GM19025 (cell line): ENCODE data around the gene IRAK4.
A peak's percentile ranks its signal among the peaks of the same experiment; 100 is the strongest.

ENCODE experiments used
- ATAC-seq: cut with Tn5 transposase; IDR thresholded peaks from one replicate; pipeline ENCODE4 v1.9.1; 2021; ENCODE audit warnings: mild to moderate bottlenecking, low read depth, moderate library complexity; ENCODE audit not compliant: unreplicated experiment

IRAK4 gene

DNA sequence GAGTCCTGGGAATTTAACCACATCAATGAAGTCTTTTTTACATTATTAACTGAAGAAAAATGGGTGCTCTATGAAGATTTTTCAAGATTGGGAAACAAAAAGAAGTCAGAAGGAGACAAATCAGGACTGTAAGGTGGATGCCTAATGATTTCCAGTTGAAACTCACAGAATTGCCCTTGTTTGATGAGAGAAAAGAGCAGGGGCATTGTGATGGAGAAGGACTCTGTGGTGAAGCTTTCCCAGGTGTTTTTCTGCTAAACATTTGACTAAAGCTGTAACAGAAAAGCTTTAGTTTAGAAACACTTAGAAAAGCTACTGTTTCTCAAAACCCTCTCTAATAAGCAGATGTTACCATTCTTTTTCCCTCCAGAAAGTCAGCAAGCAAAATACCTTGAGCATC, 5.8 kb downstream of the IRAK4 start:
- no peak for ATAC-seq

- no peak for ATAC-seq
These were observed 7.5 kb downstream of the IRAK4 start for GRCh38 chr12:43766291-43766690.

DNA sequence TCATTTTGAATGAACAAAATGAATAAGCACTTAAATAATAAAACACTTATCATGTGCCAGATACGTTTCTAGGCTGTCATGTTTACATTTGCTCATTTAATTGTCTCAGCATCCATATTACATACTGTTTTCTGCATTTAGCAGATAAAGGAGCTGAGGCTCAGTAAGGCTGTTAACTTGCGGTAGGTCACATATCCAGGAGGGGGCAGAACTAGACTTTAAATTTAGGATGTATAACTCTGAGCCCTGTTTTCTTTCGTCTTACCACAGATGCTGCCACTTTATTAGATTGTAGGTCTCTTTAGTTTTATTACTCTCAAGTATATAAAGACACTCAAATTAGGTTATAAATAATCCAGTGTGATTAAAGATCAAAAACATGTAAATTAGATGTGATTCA, 17.7 kb downstream of the IRAK4 start:
- ATAC-seq, result no peak

DNA sequence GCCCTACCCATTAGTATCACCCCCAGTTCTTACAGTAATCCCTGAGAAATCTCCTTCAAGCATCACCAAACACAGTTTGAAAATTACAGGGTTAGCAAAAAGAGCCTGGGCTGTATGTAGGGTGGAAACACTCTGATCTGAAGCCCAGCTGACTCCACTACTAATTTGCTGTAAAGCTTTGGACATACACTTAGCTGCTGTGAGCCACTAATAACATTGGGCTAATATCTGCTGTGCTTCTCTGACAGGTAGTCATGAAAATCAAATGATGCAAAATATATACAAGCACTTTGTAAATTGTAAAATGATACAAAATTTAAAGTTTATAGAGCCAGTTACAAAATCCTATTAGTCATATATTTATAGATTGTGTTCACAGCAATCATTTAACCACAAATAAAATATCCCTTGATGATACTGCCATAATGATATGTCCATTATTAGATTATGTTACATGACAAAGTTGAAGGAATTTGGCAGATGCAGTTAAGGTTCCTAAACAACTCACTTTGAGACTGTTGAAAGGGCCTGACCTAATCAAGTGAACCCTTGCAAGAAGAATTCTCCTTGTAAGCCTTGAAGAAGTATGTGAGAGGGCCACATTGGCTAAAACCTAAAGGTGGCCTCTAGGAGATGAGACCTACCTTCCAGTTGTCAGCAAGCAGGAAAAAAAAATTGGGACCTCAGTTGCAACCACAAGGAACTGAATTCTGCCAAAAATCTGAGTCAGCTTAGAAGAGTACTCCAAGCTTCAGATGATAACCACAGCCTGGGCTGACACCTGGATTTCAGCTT, 28.3 kb downstream of the IRAK4 start:
- no peak for ATAC-seq

DNA sequence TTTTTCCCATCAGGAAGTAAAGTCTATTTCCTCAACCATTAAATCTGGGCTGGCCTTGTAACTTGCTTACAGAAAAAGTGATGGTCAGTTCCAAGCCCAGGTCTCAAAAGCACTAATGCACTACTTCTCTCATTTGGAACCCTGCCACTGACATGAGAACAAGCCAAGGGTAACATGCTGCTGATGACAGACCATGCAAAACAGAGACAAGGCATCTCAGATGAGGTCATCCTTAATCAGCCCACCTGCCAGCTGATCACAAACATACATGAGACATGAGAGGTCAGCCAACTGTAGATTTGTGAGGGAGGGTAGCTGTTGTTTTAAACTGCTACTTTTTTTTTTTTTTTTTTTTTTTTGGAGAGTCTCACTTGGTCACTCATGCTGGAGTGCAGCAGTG, 31.2 kb downstream of the IRAK4 start:
- ATAC-seq, result no peak

GRCh38 chr12:43795716-43796280, 37.0 kb downstream of the IRAK4 start:
- no peak for ATAC-seq

GRCh38 chr12:43797561-43798217, 38.9 kb downstream of the IRAK4 start:
- no peak for ATAC-seq

GRCh38 chr12:43805149-43805859, 46.6 kb downstream of the IRAK4 start:
- no peak for ATAC-seq

- peak; percentile 98 for ATAC-seq
These were observed 47.3 kb downstream of the IRAK4 start, which contains the start of gene TWF1 for GRCh38 chr12:43805860-43806736. TWF1 (minus strand) TSS chr12:43806317; CDS start chr12:43806245, 72 bp downstream.

DNA sequence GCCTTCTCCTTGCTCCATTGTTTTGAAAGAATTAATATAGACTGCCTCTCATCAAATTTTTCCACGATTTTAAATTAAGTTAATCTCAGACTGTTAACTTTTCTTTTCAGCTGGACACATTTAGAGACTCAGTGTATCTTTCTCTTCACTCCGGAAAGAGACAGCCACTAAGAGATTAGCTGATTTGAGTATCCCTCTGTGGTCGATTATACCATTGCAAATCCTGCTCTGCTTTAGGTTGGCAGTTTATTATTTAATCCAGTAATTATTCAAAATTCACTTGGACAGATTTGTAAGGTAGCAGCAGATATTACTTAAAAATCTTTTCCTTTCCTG, 48.0 kb downstream of the IRAK4 start:
- ATAC-seq, result no peak

DNA sequence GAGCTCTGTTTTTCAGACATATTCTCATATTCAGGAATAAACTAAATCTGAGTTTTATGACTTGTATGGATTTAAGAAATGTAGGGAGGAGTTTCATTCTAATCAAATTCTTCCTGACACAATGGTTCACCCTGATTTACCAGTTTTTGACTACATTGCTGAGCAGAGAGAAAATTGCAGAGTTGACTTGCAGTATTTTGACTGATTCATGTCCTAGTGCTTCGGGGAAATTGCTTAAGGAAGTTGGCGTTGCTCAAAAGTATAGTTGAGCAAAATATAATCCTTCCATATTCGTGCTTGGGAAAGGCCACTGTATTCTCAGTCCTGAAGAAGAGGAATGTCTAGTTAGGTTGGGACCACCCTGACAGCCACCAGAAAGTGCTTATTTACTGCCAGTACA, 48.6 kb downstream of the IRAK4 start:
- ATAC-seq, result no peak

- no peak for ATAC-seq
These were observed 53.3 kb downstream of the IRAK4 start for GRCh38 chr12:43812057-43812456.

- no peak for ATAC-seq
These were observed 54.2 kb downstream of the IRAK4 start for GRCh38 chr12:43812926-43813325.

- no peak for ATAC-seq
These were observed 56.7 kb downstream of the IRAK4 start for GRCh38 chr12:43815416-43815815.

DNA sequence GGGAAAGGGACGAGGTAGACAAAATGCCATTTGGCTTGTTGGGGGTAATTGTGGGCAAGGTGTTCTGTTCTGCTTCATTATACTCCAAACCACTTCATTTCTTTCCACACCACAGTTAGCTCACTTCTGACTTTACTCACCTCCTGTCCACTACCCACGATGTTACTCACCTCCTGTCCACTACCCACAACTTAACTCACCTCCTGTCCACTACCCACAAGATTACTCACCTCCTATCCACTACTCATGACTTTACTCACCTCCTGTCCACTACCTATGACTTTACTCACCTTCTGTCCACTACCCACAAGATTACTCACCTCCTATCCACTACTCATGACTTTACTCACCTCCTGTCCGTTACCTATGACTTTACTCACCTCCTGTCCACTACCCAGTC, 57.4 kb downstream of the IRAK4 start:
- no peak for ATAC-seq

GRCh38 chr12:43824207-43824775, 65.5 kb downstream of the IRAK4 start:
- no peak for ATAC-seq

DNA sequence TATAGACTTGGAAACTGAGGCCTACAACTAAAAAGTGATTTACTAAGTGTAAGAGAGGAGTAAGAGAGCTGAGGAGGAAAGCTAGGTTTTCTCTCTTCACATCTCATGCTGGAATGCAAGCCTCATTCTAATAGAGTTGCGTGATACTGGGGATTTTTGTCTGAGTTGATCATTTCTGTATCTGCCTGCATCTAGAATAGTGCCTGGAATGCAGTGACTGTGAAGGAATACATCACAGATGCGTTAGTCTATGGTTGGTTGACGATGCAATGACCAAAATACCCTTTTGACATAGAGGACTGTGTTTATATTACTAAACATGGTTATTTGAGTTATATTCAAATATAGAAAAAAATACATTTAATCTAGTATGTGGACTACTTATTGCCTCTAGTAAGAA, 67.9 kb downstream of the IRAK4 start:
- no peak for ATAC-seq

DNA sequence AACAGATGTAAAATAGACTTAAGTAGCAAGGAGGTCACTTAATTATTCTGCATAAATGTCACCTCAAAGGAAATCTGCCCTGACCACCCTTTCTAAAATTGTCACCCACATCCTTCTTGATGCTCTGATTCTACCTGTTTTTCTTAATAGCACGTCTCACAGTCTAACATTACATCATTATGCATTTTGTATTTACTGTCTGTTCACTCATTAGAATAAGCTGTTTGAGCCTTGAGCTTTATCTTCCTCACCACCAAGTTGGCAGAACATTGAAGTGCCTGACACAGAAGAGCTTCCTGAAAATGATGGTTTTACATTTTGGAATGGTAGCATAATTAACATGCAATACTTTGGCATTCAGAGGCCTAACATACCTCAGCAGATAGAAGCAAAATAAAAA, 68.3 kb downstream of the IRAK4 start:
- no peak for ATAC-seq

- no peak for ATAC-seq
These were observed 73.9 kb downstream of the IRAK4 start for GRCh38 chr12:43832463-43833168.
